ENCODE data around the gene GNA15. TPM values are rescaled to one million over a fixed set of nuclear protein-coding genes. Genes with fewer than 3 reads are reported as not detected.

The GNA15 gene
- total RNA-seq, 3 donors from 2014 or later (not counting 1 experiment from before 2014, with no cell fraction given) = 3.9 to 10.4 (median 8.4) TPM

DNA sequence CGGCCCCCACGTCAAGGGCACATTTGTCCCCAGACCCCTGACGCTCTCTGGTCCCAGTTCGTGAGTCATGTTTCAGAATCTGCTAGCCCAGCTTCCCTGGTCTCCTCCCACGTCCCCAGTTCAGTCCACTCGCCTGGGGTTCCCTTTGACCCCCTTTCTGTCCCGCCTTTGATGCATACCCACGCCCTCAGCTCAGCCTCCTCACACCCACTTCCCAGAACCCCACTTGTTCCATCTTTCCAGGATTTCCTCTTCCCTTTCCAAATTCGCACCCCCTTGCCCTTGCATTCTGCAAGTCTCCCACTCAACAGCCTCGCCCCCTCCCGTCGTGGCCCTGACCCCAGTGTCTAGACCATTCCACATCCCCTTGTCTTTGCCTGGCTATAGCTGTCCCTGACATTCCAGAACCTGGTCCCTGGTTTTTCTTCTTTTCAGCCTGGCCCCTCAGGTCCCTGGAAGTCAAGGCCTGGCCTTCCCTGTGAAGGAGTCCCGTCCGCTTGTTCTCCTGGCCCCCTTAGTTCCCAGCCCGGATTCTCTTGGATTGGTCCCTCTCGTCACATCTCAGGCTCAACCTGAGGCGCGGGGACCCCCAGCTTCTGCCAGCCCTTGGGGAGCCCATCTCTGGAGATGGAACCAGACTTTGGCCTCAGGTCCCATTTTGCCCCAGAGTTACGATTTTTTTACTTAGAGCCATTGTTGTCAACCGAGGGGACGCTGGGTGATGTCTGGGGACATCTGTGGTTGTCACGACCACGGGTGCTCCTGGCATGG lies 51.2 kb downstream of the GNA15 start:
- intact Hi-C loops (cut with micrococcal nuclease) = loop anchor here (10.0 kb wide), 2 partner anchors 232 to 248 kb away; no protein-coding TSS in a partner anchor
- 77% methylated on average over 23 of the region's 23 CpGs for WGBS (ENCODE audit: insufficient coverage)
- DNase-seq (no peak), ATAC-seq (no peak)
- peak overlapping the region; percentile 52 for H3K4me3 ChIP-seq (ENCODE audit: low read length)
- Mint-ChIP-seq H3K27ac (peak overlapping the region; percentile 65 to 94), H3K4me3 (peak overlapping the region; percentile 89), H3K4me1 (peaks cover 29 to 56% of the 10 kb centered on the region in 2 donors), H3K36me3 (no peaks in the 10 kb centered on the region), H3K9me3 (no peaks in the 10 kb centered on the region), H3K27me3 (ENCODE audit: low read depth in 2 of 2) (no peaks in the 10 kb centered on the region)
- peaks cover 67% of the 10 kb centered on the region for H3K4me1 ChIP-seq (ENCODE audit: control insufficient read depth, insufficient read depth, low read length)
- H3K36me3 ChIP-seq (ENCODE audit: control insufficient read depth, insufficient read depth, low read length) = peaks cover 18% of the 10 kb centered on the region
- no peaks in the 10 kb centered on the region for H3K9me3 ChIP-seq (ENCODE audit: control insufficient read depth, insufficient read depth, low read length)
- H3K27ac ChIP-seq (ENCODE audit: low read length) = no peak overlapping the region
- TF ChIP-seq, protein P1, sequence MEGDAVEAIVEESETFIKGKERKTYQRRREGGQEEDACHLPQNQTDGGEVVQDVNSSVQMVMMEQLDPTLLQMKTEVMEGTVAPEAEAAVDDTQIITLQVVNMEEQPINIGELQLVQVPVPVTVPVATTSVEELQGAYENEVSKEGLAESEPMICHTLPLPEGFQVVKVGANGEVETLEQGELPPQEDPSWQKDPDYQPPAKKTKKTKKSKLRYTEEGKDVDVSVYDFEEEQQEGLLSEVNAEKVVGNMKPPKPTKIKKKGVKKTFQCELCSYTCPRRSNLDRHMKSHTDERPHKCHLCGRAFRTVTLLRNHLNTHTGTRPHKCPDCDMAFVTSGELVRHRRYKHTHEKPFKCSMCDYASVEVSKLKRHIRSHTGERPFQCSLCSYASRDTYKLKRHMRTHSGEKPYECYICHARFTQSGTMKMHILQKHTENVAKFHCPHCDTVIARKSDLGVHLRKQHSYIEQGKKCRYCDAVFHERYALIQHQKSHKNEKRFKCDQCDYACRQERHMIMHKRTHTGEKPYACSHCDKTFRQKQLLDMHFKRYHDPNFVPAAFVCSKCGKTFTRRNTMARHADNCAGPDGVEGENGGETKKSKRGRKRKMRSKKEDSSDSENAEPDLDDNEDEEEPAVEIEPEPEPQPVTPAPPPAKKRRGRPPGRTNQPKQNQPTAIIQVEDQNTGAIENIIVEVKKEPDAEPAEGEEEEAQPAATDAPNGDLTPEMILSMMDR (IDR thresholded peaks at IDR 0.05) = no peak
- H3K27me3 ChIP-seq (ENCODE audit: control insufficient read depth, insufficient read depth, low read length) = no peaks in the 10 kb centered on the region

DNA sequence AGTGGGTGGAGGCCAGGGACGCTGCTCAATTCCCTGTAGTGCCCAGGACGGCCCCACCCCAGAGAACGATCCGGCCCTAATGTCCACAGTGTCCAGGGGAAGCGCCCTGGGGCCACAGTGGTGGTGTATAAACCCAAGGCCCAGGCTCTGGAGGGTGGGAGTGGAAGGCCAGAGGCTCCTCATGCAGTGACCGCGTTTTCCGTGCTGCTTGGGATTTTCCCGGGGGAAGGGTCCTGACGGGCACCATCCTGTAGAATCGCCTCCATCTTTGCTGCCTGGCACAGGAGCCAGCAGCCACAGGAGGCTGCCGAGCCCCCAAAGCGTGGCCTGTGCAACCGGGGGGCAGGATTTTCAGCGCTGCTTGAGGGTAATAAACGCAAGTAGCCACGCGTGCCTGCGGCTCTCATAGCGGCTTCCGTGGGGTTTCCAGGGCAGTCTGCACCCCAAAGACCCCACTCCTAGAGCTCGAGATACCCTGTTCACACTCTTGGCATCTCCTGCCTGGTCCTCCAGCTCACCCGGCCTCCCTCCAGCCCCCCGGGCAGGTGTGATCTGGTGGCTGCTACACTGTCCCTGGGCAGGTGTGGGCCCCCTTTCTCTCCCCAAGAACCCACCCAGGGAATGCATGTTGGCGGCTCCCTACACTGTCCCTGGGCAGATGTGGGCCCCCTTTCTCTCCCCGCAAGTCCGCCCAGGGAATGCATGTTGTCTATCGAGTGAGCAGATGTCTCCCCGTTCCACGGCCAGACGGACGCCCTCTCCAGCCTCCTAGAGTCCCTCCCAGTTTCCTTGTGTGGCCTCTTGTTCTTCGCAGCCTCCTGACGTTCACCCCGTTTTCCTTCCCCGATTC lies 52.1 kb downstream of the GNA15 start:
- no peaks in the 10 kb centered on the region for H3K9me3 Mint-ChIP-seq
- H3K4me3 Mint-ChIP-seq = peak overlapping the region; percentile 89
- no peaks in the 10 kb centered on the region for H3K36me3 Mint-ChIP-seq
- Histone ChIP-seq H3K4me3 (ENCODE audit: low read length) (no peak overlapping the region), H3K27me3 (ENCODE audit: control insufficient read depth, insufficient read depth, low read length) (no peaks in the 10 kb centered on the region), H3K9me3 (ENCODE audit: control insufficient read depth, insufficient read depth, low read length) (no peaks in the 10 kb centered on the region), H3K36me3 (ENCODE audit: control insufficient read depth, insufficient read depth, low read length) (peaks cover 16% of the 10 kb centered on the region), H3K27ac (ENCODE audit: low read length) (no peak overlapping the region), H3K4me1 (ENCODE audit: control insufficient read depth, insufficient read depth, low read length) (peaks cover 59% of the 10 kb centered on the region)
- H3K27me3 Mint-ChIP-seq (ENCODE audit: low read depth in 2 of 2) = no peaks in the 10 kb centered on the region
- TF ChIP-seq, protein P1 (IDR thresholded peaks at IDR 0.05) = no peak
- DNase-seq = no peak
- peak overlapping the region; percentile 65 to 94 for H3K27ac Mint-ChIP-seq
- H3K4me1 Mint-ChIP-seq = peaks cover 29 to 54% of the 10 kb centered on the region in 2 donors
- no peak for ATAC-seq
- intact Hi-C loops (cut with micrococcal nuclease) = loop anchor here (10.0 kb wide), 2 partner anchors 233 to 247 kb away; no protein-coding TSS in a partner anchor
- WGBS (ENCODE audit: insufficient coverage) = 91% methylated on average over 36 of the region's 36 CpGs

DNA sequence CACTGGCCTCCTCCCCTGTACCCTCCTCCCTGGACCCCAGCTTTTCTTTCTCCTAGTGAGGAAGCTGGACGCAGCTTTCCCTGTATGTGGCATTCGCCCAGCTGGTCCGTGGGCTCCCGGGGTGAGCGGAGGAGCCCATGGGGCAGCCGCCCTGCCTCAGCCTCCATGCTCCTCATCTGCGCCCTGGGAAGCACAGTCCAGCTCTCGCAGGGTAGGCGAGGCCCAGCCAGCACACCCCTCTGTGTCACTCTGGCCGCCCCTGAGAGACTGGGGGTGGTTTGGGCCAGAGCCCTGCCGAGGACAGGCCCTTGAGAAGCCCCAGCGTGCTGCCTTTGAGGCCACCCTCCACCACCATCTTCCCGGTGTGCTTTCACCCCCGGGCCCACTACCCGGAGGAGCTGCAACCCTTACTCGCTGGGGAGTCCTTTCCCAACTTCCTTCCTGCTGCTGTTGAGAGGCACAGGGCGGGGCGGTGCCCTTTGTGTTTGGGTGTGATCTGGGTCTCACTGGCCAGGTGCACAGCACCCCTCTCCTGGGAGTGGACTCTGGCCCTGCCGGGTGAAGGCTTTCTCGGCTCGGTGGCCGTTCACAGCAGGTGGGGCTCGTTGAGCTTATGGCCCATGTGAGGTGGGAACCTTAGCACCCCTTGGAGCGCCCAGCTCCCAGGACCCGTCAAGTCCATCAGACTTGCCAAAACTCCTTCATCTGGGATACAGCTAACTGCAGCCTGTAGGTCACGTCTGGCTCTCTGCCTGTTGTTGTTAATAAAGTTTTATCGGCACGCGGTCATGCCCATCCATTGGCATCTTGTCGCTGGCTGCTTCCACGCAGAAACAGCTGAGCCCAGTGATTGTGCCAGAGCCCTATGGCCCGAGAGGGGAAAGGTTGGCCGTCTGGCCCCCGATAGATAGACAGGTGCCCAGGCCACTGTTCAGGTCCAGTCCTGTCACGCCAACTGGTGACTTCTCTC lies 53.1 kb downstream of the GNA15 start:
- Histone ChIP-seq H3K36me3 (ENCODE audit: control insufficient read depth, insufficient read depth, low read length) (peaks cover 15% of the 10 kb centered on the region), H3K9me3 (ENCODE audit: control insufficient read depth, insufficient read depth, low read length) (no peaks in the 10 kb centered on the region), H3K27me3 (ENCODE audit: control insufficient read depth, insufficient read depth, low read length) (no peaks in the 10 kb centered on the region), H3K27ac (ENCODE audit: low read length) (no peak overlapping the region), H3K4me3 (ENCODE audit: low read length) (no peak overlapping the region), H3K4me1 (ENCODE audit: control insufficient read depth, insufficient read depth, low read length) (peaks cover 48% of the 10 kb centered on the region)
- Mint-ChIP-seq H3K36me3 (no peaks in the 10 kb centered on the region), H3K27me3 (ENCODE audit: low read depth in 2 of 2) (no peaks in the 10 kb centered on the region), H3K4me3 (peak overlapping the region; percentile 56), H3K9me3 (no peaks in the 10 kb centered on the region), H3K27ac (peak overlapping the region in 1 of 2 donors; percentile 42), H3K4me1 (peaks cover 26 to 47% of the 10 kb centered on the region in 2 donors)
- TF ChIP-seq, protein P1 (IDR thresholded peaks at IDR 0.05) = no peak
- 79% methylated on average over 35 of the region's 35 CpGs for WGBS (ENCODE audit: insufficient coverage)
- ATAC-seq (no peak), DNase-seq (no peak)
- intact Hi-C loops (cut with micrococcal nuclease) = loop anchor here (10.0 kb wide), 2 partner anchors 234 to 246 kb away; no protein-coding TSS in a partner anchor

All from natural killer cell (primary cell).